HepG2 (cell line): ENCODE measurements around the gene TUBB3. TPM values are rescaled to one million over a fixed set of nuclear protein-coding genes. Genes with fewer than 3 reads are reported as not detected.

Source experiments
- ATAC-seq: fragments of 200-7000 bp; cut with Tn5 transposase; 3 replicates; pipeline ENCODE4 v1.9.1; 2020; ENCODE audit warnings: mild to moderate bottlenecking, moderate library complexity
- BruUV-seq: library from RNA; stranded (reverse); fragments of 400-500 nt; replicated peaks from 2 replicates; lab custom pipeline; 2021; lab: Mats Ljungman, UMichigan
- CTCF ChIA-PET: fragments of 300-600 bp; formaldehyde crosslinking; extraction: SDS; loops from one replicate; lab custom pipeline; 2021; ENCODE audit warnings: low total read pairs, inconsistent platforms, low intra/inter-chr PET ratio; lab: Yijun Ruan, JAX
- POLR2A ChIA-PET: fragments of 350-600 bp; sonication (Branson Sonifier 250); formaldehyde crosslinking; loops from one replicate; lab custom pipeline; 2020; ENCODE audit warnings: antibody characterized with exemption, inconsistent platforms; lab: Yijun Ruan, JAX
- DNase-seq: peaks from one replicate; pipeline ENCODE4 v3.0.0-alpha.2; 2015; ENCODE audit warnings: low spot score
- FAIRE-seq: peaks from 3 replicates; lab custom pipeline; 2011; peaks lifted over from hg19 to GRCh38; lab: Jason Lieb, UNC
- H2AFZ ChIP-seq: one replicate; pipeline ENCODE4 v1.6.1; 2011; ENCODE audit warnings: low read length, inconsistent platforms
- H3K27ac ChIP-seq: fragments of 300-600 bp; 3 replicates; pipeline ENCODE4 v1.8.0; 2011; ENCODE audit warnings: mixed run types, mild to moderate bottlenecking, mixed read lengths, low read length, inconsistent platforms; ENCODE audit not compliant: insufficient read depth; ENCODE audit errors: extremely low read length
- H3K27me3 ChIP-seq, 2 experiments: fragments of 200-600 bp in 1 of 2; 2 replicates in 1 of 2; 3 replicates in 1 of 2; pipeline versions ENCODE4 v1.6.0 to v1.8.0; 2011; ENCODE audit warnings: low read length in 2 of 2, mild to moderate bottlenecking in 2 of 2, moderate library complexity in 2 of 2, inconsistent platforms in 1 of 2; ENCODE audit not compliant: insufficient read depth in 2 of 2, control insufficient read depth in 1 of 2
- H3K36me3 ChIP-seq, 2 experiments: fragments of 200-600 bp in 1 of 2; replicated peaks in 1 of 2; 2 replicates in 1 of 2; 3 replicates in 1 of 2; pipeline versions ENCODE4 v1.5.1 to v1.8.0; 2011; ENCODE audit warnings: low read length in 2 of 2, inconsistent platforms in 1 of 2; ENCODE audit not compliant: insufficient read depth in 2 of 2, control insufficient read depth in 1 of 2
- H3K4me1 ChIP-seq: 2 replicates; pipeline ENCODE4 v1.5.1; 2012; ENCODE audit warnings: low read length, inconsistent platforms; ENCODE audit not compliant: insufficient read depth
- H3K4me2 ChIP-seq: 2 replicates; pipeline ENCODE4 v1.6.0; 2011; ENCODE audit warnings: low read depth, low read length, inconsistent platforms
- H3K4me3 ChIP-seq, 3 experiments: fragments of 200-600 bp in 1 of 3; sonication (generic), shearing (Covaris generic) in 1 of 3; replicated peaks in 1 of 3; 2 replicates each; pipeline ENCODE4 v1.5.1; 2011 to 2016; ENCODE audit warnings: low read length in 3 of 3, inconsistent platforms in 2 of 3, low read depth in 2 of 3, mild to moderate bottlenecking in 2 of 3, control low read depth in 1 of 3, mixed read lengths in 1 of 3; ENCODE audit not compliant: insufficient read depth in 1 of 3
- H3K79me2 ChIP-seq: one replicate; pipeline ENCODE4 v1.6.1; 2011; ENCODE audit warnings: low read length, inconsistent platforms; ENCODE audit not compliant: insufficient read depth
- H3K9ac ChIP-seq: 2 replicates; pipeline ENCODE4 v1.6.0; 2011; ENCODE audit warnings: mild to moderate bottlenecking, low read depth, low read length, inconsistent platforms; ENCODE audit not compliant: insufficient read depth
- H3K9me3 ChIP-seq: 2 replicates; pipeline ENCODE4 v1.5.1; 2012; ENCODE audit warnings: mild to moderate bottlenecking, low read length
- H4K20me1 ChIP-seq: 2 replicates; pipeline ENCODE4 v1.6.0; 2011; ENCODE audit warnings: inconsistent platforms, mild to moderate bottlenecking, low read length, moderate library complexity; ENCODE audit not compliant: insufficient read depth
- EP300 ChIP-seq, 3 experiments: sonication (generic) in 1 of 3; formaldehyde crosslinking in 1 of 3; IDR thresholded peaks; 2 replicates each; pipeline versions ENCODE4 v1.5.1 to v1.6.1; 2011 to 2020; ENCODE audit warnings: low read depth in 2 of 3, low read length in 2 of 3, borderline replicate concordance in 1 of 3, improper control_type of control experiment in 1 of 3, mild to moderate bottlenecking in 1 of 3, missing genetic modification reagents in 1 of 3, moderate library complexity in 1 of 3
- JUNB ChIP-seq: sonication (generic); formaldehyde crosslinking; IDR thresholded peaks from 2 replicates; pipeline ENCODE4 v1.8.0; 2022; ENCODE audit warnings: missing genetic modification reagents, mild to moderate bottlenecking, borderline replicate concordance
- NCOA5 ChIP-seq: sonication (generic); formaldehyde crosslinking; IDR thresholded peaks from 2 replicates; pipeline ENCODE4 v1.4.0; 2020; ENCODE audit warnings: missing genetic modification reagents
- POLR2AphosphoS5 ChIP-seq: IDR thresholded peaks from 2 replicates; pipeline ENCODE4 v1.6.1; 2012; ENCODE audit warnings: low read depth, low read length
- POLR2G ChIP-seq: fragments of 200-400 bp; formaldehyde crosslinking; IDR thresholded peaks from 2 replicates; pipeline ENCODE4 v1.6.1; 2018; ENCODE audit warnings: mild to moderate bottlenecking, low read depth, low read length, moderate library complexity
- PPARG ChIP-seq: conservative IDR thresholded peaks from 2 replicates; pipeline ENCODE4 v1.6.1; 2016; ENCODE audit warnings: missing biosample characterization, missing genetic modification reagents
- U2AF2 ChIP-seq: fragments of 200-400 bp; formaldehyde crosslinking; IDR thresholded peaks from 2 replicates; pipeline ENCODE4 v1.6.1; 2017; ENCODE audit warnings: low read depth, mild to moderate bottlenecking, low read length
- ZHX2 ChIP-seq, 2 experiments: sonication (generic) in 1 of 2; formaldehyde crosslinking in 1 of 2; IDR thresholded peaks; 2 replicates each; pipeline versions ENCODE4 v1.6.1 to v1.9.0; 2014 to 2022; ENCODE audit warnings: antibody characterized with exemption in 1 of 2, borderline replicate concordance in 1 of 2, inconsistent platforms in 1 of 2, low read depth in 1 of 2, missing genetic modification reagents in 1 of 2
- ZNF350 ChIP-seq: sonication (generic); formaldehyde crosslinking; IDR thresholded peaks from 2 replicates; pipeline ENCODE4 v1.4.0; 2020; ENCODE audit warnings: mild to moderate bottlenecking, low read depth, missing genetic modification reagents, borderline replicate concordance
- ZNF841 ChIP-seq: sonication (generic); formaldehyde crosslinking; IDR thresholded peaks from 2 replicates; pipeline ENCODE4 v1.8.1; 2023; ENCODE audit warnings: missing genetic modification reagents, borderline replicate concordance
- ZSCAN30 ChIP-seq: sonication (generic); formaldehyde crosslinking; IDR thresholded peaks from 2 replicates; pipeline ENCODE4 v1.5.0; 2020; ENCODE audit warnings: mild to moderate bottlenecking, missing genetic modification reagents
- WGBS: methylation state at CpG from one replicate; pipeline ENCODE4 v1.1.6; 2017; ENCODE audit warnings: low lambda C conversion rate; 5-methylcytosine and 5-hydroxymethylcytosine counted together
- in situ Hi-C: cut with HindIII; loops from 2 replicates; pipeline ENCODE4 v1.10.0; 2017; ENCODE audit warnings: low pct_unique_long_range_greater_than_20kb; ENCODE audit not compliant: extremely low pct_ligation_motif_present
- intact Hi-C: fragments of 100-400 bp; cut with micrococcal nuclease; formaldehyde crosslinking; loops from one replicate; pipeline ENCODE4 v1.10.0; 2022; ENCODE audit not compliant: unreplicated experiment
- polyA plus RNA-seq, 8 experiments: library from polyadenylated mRNA; depleted of rRNA in 3 of 8; stranded (reverse) in 7 of 8; unstranded in 1 of 8; fragments of >200 nt; fragmentation: Illumina TruSeq in 4 of 8; extraction: Trizol in 4 of 8; gene quantifications; 2 replicates each; pipeline versions ENCODE4 v1.2.1 to v1.2.3, GENCODE V29; 2011 to 2016; ENCODE audit warnings: low read depth in 4 of 8, missing spikeins in 1 of 8, mixed read lengths in 1 of 8; ENCODE audit not compliant: insufficient read depth in 1 of 8
- total RNA-seq, 5 experiments: library from RNA; depleted of rRNA; stranded (reverse); fragments of >200 nt; fragmentation: Illumina TruSeq; extraction: Trizol; gene quantifications; 2 replicates each; pipeline ENCODE4 v1.2.3, GENCODE V29; 2016; ENCODE audit warnings: low read depth in 1 of 5
- TF ChIP-seq, protein P1 (sequence below), 2 experiments: fragments of 450-650 bp in 1 of 2; sonication (generic) in 1 of 2; formaldehyde crosslinking; IDR thresholded peaks; 2 replicates each; pipeline versions ENCODE4 v1.5.0 to v1.8.0; 2020 to 2022; ENCODE audit warnings: mild to moderate bottlenecking in 1 of 2, missing genetic modification reagents in 1 of 2

Gene TUBB3
- total and polyA plus RNA-seq, 2 of the 13 experiments (the other 11 are each of a cell fraction or from before 2014, with no cell fraction given), result 110 to 185 TPM

GRCh38 chr16:89880477-89881367, 42.4 kb upstream of the TUBB3 start (continued):
- 0 out of 2 replicates have a peak, but pooled peaks have one; percentile 22 for TF ChIP-seq POLR2AphosphoS5
- no peak for TF ChIP-seq ZSCAN30 (CRISPR knock-in tag)

- Histone ChIP-seq H3K36me3 (peaks cover 37 to 72% of the 10 kb centered on the region in 2 experiments), H3K4me1 (no peaks in the 10 kb centered on the region), H4K20me1 (peaks cover 18% of the 10 kb centered on the region), H3K27ac (no peak overlapping the region), H3K79me2 (peaks cover 59% of the 10 kb centered on the region), H3K9me3 (no peaks in the 10 kb centered on the region), H3K27me3 (no peaks in the 10 kb centered on the region), H2AFZ (no peak overlapping the region), H3K4me2 (no peak overlapping the region), H3K4me3 (no peak overlapping the region), H3K9ac (no peak overlapping the region)
- intact Hi-C loops (no loop called here), in situ Hi-C loops (no loop called here)
- POLR2A ChIA-PET, result no interaction called here
- DNase-seq, result no peak
- FAIRE-seq, result no peak
- no peak for ATAC-seq
- WGBS, result 98% methylated on average over 6 of the region's 6 CpGs
- CTCF ChIA-PET, result no interaction called here
- BruUV-seq, result no TSS peak
- TF ChIP-seq EP300 (IDR thresholded peaks at IDR 0.05; ENCODE audit: low read depth in 2 of 2, low read length in 2 of 2), result no peak
- no peak for TF ChIP-seq EP300 (CRISPR knock-in tag; IDR thresholded peaks at IDR 0.05; ENCODE audit: borderline replicate concordance)
- TF ChIP-seq ZNF841 (CRISPR knock-in tag), result no peak
- TF ChIP-seq POLR2G, result no peak
- TF ChIP-seq ZHX2 (IDR thresholded peaks at IDR 0.05; ENCODE audit: low read depth), result no peak
- no peak for TF ChIP-seq ZHX2 (CRISPR knock-in tag; IDR thresholded peaks at IDR 0.05; ENCODE audit: borderline replicate concordance)
- TF ChIP-seq ZNF350 (CRISPR knock-in tag), result no peak
- TF ChIP-seq PPARG, result no peak
- no peak for TF ChIP-seq JUNB (CRISPR knock-in tag)
- no peak for TF ChIP-seq U2AF2
- TF ChIP-seq, protein P1, sequence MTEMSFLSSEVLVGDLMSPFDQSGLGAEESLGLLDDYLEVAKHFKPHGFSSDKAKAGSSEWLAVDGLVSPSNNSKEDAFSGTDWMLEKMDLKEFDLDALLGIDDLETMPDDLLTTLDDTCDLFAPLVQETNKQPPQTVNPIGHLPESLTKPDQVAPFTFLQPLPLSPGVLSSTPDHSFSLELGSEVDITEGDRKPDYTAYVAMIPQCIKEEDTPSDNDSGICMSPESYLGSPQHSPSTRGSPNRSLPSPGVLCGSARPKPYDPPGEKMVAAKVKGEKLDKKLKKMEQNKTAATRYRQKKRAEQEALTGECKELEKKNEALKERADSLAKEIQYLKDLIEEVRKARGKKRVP (CRISPR knock-in tag; IDR thresholded peaks at IDR 0.05), result no peak
- TF ChIP-seq NCOA5 (CRISPR knock-in tag), result no peak
These were observed 41.8 kb upstream of the TUBB3 start for GRCh38 chr16:89881368-89881730.
